Lower leg skin (tissue), 3 donors: ENCODE results near the gene MED25.

Experiments used
- POLR2A ChIP-seq, 2 donors: fragments of 450-650 bp; IDR thresholded peaks; one replicate each; pipeline ENCODE4 v1.6.1; 2016 to 2017; ENCODE audit warnings: antibody characterized with exemption in 2 of 2, mild to moderate bottlenecking in 1 of 2, moderate library complexity in 1 of 2
- TF ChIP-seq, protein P1 (sequence below), 3 donors: fragments of 450-650 bp; IDR thresholded peaks; one replicate each; pipeline ENCODE4 v1.5.1; 2016; ENCODE audit warnings: antibody characterized with exemption in 3 of 3, mild to moderate bottlenecking in 3 of 3, moderate library complexity in 2 of 3

DNA sequence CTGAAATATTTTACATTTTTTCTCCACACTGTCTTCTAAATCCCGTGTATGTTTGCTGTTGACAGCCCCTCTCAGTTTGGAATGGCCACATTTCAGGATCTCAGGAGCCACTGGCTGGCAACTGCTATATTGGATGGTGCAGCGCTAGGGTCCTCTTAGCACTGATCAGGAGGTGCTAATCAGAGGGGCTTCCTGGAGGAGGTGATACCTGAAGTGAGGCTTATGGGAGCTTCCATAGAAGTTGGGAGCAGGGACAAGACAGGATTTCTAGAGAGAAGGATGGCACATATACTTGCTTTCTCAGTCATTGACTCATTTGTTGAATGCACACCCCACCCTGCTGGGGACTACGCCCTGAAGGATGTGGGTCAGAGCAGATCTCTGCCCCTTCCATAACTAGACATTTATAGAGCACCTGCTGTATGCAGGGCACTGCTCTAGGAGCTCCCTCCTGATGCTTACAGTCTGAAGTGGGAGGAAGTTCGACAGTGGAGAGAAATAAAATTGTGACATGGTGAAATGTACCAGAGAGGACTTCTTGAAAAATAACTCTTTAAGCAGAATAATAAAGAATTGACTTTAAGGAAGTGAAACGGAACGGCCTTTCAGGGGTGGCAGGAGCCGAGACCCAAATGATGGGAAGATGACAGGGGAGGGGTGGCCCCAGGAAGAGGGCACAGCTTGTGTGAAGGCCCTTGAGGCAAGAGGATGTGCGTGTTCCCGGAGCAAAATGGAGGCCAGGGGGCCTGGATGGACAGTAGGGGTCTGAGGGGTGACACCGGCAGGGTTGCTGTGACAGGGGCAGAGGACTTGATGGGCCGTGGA, 38.1 kb upstream of the MED25 start:
- TF ChIP-seq, protein P1, sequence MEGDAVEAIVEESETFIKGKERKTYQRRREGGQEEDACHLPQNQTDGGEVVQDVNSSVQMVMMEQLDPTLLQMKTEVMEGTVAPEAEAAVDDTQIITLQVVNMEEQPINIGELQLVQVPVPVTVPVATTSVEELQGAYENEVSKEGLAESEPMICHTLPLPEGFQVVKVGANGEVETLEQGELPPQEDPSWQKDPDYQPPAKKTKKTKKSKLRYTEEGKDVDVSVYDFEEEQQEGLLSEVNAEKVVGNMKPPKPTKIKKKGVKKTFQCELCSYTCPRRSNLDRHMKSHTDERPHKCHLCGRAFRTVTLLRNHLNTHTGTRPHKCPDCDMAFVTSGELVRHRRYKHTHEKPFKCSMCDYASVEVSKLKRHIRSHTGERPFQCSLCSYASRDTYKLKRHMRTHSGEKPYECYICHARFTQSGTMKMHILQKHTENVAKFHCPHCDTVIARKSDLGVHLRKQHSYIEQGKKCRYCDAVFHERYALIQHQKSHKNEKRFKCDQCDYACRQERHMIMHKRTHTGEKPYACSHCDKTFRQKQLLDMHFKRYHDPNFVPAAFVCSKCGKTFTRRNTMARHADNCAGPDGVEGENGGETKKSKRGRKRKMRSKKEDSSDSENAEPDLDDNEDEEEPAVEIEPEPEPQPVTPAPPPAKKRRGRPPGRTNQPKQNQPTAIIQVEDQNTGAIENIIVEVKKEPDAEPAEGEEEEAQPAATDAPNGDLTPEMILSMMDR (IDR thresholded peaks at IDR 0.05): no peak
- no peak for TF ChIP-seq POLR2A (IDR thresholded peaks at IDR 0.05)
